ENCODE results near the gene PIK3CG. TPM values are rescaled to one million over a fixed set of nuclear protein-coding genes. Genes with fewer than 3 reads are reported as not detected.

PIK3CG gene
- total RNA-seq, 1 donor from 2014 or later, result 0.82 TPM

DNA sequence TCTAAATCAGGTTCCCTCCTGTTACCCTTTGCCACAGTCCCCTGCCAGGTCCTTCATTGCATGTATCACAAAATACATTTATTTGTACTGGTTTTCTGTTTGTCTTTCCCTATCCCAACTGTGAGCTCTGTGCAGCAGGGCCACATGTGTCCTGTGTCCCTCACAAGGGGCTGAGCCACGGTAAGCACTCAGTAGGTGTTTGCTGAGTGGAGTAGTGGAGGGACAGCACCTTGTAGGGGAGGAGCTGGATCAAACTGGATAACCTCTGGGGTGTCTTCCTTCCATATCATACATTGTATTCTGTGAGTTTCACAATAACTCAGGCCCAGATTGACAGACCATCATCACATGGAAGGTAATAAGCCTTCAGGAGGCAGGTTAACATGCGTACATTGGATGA lies 25.9 kb downstream of the PIK3CG start:
- Histone ChIP-seq H3K27ac (ENCODE audit: low read depth, low read length) (no peak overlapping the region), H3K9ac (ENCODE audit: low read length) (no peak overlapping the region), H4K20me1 (ENCODE audit: insufficient read depth, low read length) (no peaks in the 10 kb centered on the region), H3K79me2 (ENCODE audit: insufficient read depth, low read length) (no peaks in the 10 kb centered on the region), H3K36me3 (ENCODE audit: insufficient read depth, low read length) (no peaks in the 10 kb centered on the region), H2AFZ (ENCODE audit: low read depth, low read length) (no peak overlapping the region), H3K4me2 (ENCODE audit: low read length) (no peak overlapping the region), H3K27me3 (ENCODE audit: insufficient read depth, low read length) (no peaks in the 10 kb centered on the region), H3K4me3 (ENCODE audit: insufficient read depth, low read depth, low read length) (no peak overlapping the region), H3K4me1 (ENCODE audit: insufficient read depth, low read length) (no peaks in the 10 kb centered on the region), H3K9me3 (ENCODE audit: insufficient read depth, low read depth, low read length) (no peaks in the 10 kb centered on the region)
- Mint-ChIP-seq H3K4me3 (ENCODE audit: unreplicated experiment) (no peak overlapping the region), H3K27me3 (ENCODE audit: low read depth, unreplicated experiment) (peaks cover 9% of the 10 kb centered on the region), H3K27ac (ENCODE audit: unreplicated experiment) (no peak overlapping the region), H3K9me3 (ENCODE audit: unreplicated experiment) (no peaks in the 10 kb centered on the region), H3K4me1 (ENCODE audit: low read depth, unreplicated experiment) (peaks cover 2% of the 10 kb centered on the region), H3K36me3 (ENCODE audit: low read depth, unreplicated experiment) (no peaks in the 10 kb centered on the region)
- DNase-seq (ENCODE audit: low read depth) (no peak), FAIRE-seq (no peak)
- no peak for TF ChIP-seq EZH2 (IDR thresholded peaks at IDR 0.05; ENCODE audit: insufficient read depth, low read length)
- TF ChIP-seq, protein P1, sequence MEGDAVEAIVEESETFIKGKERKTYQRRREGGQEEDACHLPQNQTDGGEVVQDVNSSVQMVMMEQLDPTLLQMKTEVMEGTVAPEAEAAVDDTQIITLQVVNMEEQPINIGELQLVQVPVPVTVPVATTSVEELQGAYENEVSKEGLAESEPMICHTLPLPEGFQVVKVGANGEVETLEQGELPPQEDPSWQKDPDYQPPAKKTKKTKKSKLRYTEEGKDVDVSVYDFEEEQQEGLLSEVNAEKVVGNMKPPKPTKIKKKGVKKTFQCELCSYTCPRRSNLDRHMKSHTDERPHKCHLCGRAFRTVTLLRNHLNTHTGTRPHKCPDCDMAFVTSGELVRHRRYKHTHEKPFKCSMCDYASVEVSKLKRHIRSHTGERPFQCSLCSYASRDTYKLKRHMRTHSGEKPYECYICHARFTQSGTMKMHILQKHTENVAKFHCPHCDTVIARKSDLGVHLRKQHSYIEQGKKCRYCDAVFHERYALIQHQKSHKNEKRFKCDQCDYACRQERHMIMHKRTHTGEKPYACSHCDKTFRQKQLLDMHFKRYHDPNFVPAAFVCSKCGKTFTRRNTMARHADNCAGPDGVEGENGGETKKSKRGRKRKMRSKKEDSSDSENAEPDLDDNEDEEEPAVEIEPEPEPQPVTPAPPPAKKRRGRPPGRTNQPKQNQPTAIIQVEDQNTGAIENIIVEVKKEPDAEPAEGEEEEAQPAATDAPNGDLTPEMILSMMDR (IDR thresholded peaks at IDR 0.05; ENCODE audit: insufficient read depth, low read depth, low read length), result no peak

DNA sequence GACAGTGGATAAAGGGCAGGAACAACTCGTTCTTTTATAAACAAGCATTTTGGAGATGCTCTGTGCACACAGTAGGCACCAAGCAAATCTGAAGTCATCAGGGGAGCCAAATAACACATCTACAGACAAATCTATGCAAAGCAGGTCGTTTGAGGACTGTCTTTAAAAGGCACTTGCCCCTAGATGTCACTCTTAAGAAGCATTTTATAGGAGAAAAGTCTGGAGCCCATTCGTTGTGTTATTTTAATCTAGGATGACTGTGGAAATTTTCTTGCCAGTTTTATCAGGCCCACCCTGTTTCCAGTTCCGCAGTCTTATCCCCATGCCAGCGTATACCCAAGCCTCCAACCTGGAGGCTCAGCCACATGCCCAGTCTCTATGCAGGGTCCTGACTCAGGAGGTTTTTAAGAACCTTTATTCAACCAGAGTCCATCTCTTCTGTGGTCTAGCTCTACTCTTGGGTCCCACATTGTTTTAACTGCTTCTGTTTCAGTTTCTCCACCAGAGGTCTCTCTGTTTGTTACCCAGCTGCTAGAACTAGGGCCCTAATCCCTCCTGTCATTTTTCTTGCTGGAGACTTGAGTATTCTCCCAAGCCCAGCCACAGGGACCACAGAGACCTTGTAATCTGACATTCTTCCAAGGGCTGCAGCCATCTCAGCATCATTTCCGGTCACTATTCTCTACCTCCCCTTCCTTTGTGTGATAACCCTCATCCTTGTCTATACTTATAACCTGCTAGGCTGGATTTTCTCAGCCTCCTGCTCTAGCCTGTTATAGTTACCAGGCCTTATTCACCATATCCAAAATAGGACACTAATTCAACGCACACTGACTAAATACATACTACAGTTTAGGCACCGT lies 26.7 kb downstream of the PIK3CG start:
- Mint-ChIP-seq H3K9me3 (ENCODE audit: unreplicated experiment) (no peaks in the 10 kb centered on the region), H3K27ac (ENCODE audit: unreplicated experiment) (no peak overlapping the region), H3K36me3 (ENCODE audit: low read depth, unreplicated experiment) (no peaks in the 10 kb centered on the region), H3K4me1 (ENCODE audit: low read depth, unreplicated experiment) (peaks cover 2% of the 10 kb centered on the region), H3K27me3 (ENCODE audit: low read depth, unreplicated experiment) (peaks cover 5% of the 10 kb centered on the region), H3K4me3 (ENCODE audit: unreplicated experiment) (no peak overlapping the region)
- H3K9ac ChIP-seq (ENCODE audit: low read length), result no peak overlapping the region
- H3K4me2 ChIP-seq (ENCODE audit: low read length), result no peak overlapping the region
- no peak for TF ChIP-seq EZH2 (IDR thresholded peaks at IDR 0.05; ENCODE audit: insufficient read depth, low read length)
- TF ChIP-seq, protein P1 (IDR thresholded peaks at IDR 0.05; ENCODE audit: insufficient read depth, low read depth, low read length), result no peak
- H3K27me3 ChIP-seq (ENCODE audit: insufficient read depth, low read length), result no peaks in the 10 kb centered on the region
- no peak overlapping the region for H2AFZ ChIP-seq (ENCODE audit: low read depth, low read length)
- H3K27ac ChIP-seq (ENCODE audit: low read depth, low read length), result no peak overlapping the region
- no peak for FAIRE-seq
- H3K4me1 ChIP-seq (ENCODE audit: insufficient read depth, low read length), result no peaks in the 10 kb centered on the region
- H4K20me1 ChIP-seq (ENCODE audit: insufficient read depth, low read length), result no peaks in the 10 kb centered on the region
- DNase-seq (ENCODE audit: low read depth), result no peak
- no peak overlapping the region for H3K4me3 ChIP-seq (ENCODE audit: insufficient read depth, low read depth, low read length)
- H3K79me2 ChIP-seq (ENCODE audit: insufficient read depth, low read length), result no peaks in the 10 kb centered on the region
- H3K9me3 ChIP-seq (ENCODE audit: insufficient read depth, low read depth, low read length), result no peaks in the 10 kb centered on the region
- H3K36me3 ChIP-seq (ENCODE audit: insufficient read depth, low read length), result no peaks in the 10 kb centered on the region

DNA sequence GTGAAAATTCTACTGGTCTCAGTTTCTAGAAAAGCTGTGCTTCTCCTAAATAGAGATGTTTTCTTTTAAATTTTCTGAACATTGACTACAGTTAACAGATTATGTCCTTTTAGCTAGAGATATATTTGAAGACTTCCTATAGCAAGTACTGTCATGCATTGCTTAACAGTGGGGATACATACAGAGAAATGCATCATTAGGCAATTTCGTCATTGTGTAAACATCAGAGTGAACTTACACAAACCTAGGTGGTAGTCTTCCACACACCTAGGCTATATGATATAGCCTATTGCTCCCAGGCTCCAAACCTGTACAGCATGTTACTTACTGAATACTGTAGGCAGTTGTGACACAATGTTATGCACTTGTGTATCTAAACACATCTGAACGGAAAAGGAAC lies 28.5 kb downstream of the PIK3CG start:
- H3K79me2 ChIP-seq (ENCODE audit: insufficient read depth, low read length), result no peaks in the 10 kb centered on the region
- H3K36me3 Mint-ChIP-seq (ENCODE audit: low read depth, unreplicated experiment), result no peaks in the 10 kb centered on the region
- no peaks in the 10 kb centered on the region for H3K4me1 ChIP-seq (ENCODE audit: insufficient read depth, low read length)
- peaks cover 2% of the 10 kb centered on the region for H3K4me1 Mint-ChIP-seq (ENCODE audit: low read depth, unreplicated experiment)
- H3K27me3 ChIP-seq (ENCODE audit: insufficient read depth, low read length), result no peaks in the 10 kb centered on the region
- no peaks in the 10 kb centered on the region for H3K9me3 ChIP-seq (ENCODE audit: insufficient read depth, low read depth, low read length)
- H2AFZ ChIP-seq (ENCODE audit: low read depth, low read length), result no peak overlapping the region
- no peak overlapping the region for H3K4me3 ChIP-seq (ENCODE audit: insufficient read depth, low read depth, low read length)
- H3K4me3 Mint-ChIP-seq (ENCODE audit: unreplicated experiment), result no peak overlapping the region
- DNase-seq (ENCODE audit: low read depth) (no peak), FAIRE-seq (peak; percentile 5)
- no peaks in the 10 kb centered on the region for H3K36me3 ChIP-seq (ENCODE audit: insufficient read depth, low read length)
- TF ChIP-seq, protein P1 (IDR thresholded peaks at IDR 0.05; ENCODE audit: insufficient read depth, low read depth, low read length), result no peak
- no peak for TF ChIP-seq EZH2 (IDR thresholded peaks at IDR 0.05; ENCODE audit: insufficient read depth, low read length)
- no peak overlapping the region for H3K4me2 ChIP-seq (ENCODE audit: low read length)
- no peak overlapping the region for H3K27ac Mint-ChIP-seq (ENCODE audit: unreplicated experiment)
- H3K9ac ChIP-seq (ENCODE audit: low read length), result no peak overlapping the region
- H3K9me3 Mint-ChIP-seq (ENCODE audit: unreplicated experiment), result no peaks in the 10 kb centered on the region
- no peaks in the 10 kb centered on the region for H4K20me1 ChIP-seq (ENCODE audit: insufficient read depth, low read length)
- peaks cover 5% of the 10 kb centered on the region for H3K27me3 Mint-ChIP-seq (ENCODE audit: low read depth, unreplicated experiment)
- H3K27ac ChIP-seq (ENCODE audit: low read depth, low read length), result no peak overlapping the region
